Kidney epithelial cell (primary cell): ENCODE data around the gene ANKRD13A. TPM values are rescaled to one million over a fixed set of nuclear protein-coding genes. Genes with fewer than 3 reads are reported as not detected.

Experiments used
- DNase-seq: peaks from one replicate; pipeline ENCODE4 v3.0.0-alpha.2; 2010; ENCODE audit warnings: low read depth
- H3K27me3 ChIP-seq: 2 replicates; pipeline ENCODE4 v1.6.0; 2011; ENCODE audit warnings: low read length; ENCODE audit not compliant: control insufficient read depth, insufficient read depth
- H3K36me3 ChIP-seq: 2 replicates; pipeline ENCODE4 v1.5.1; 2011; ENCODE audit warnings: low read length; ENCODE audit not compliant: control insufficient read depth, insufficient read depth
- H3K4me3 ChIP-seq: 2 replicates; pipeline ENCODE4 v1.5.1; 2011; ENCODE audit warnings: low read depth, mild to moderate bottlenecking, control low read depth, low read length
- CTCF ChIP-seq: IDR thresholded peaks from 2 replicates; pipeline ENCODE4 v1.5.1; 2011; ENCODE audit warnings: mild to moderate bottlenecking, moderate library complexity, low read length, control low read depth, inconsistent platforms; ENCODE audit not compliant: insufficient read depth, poor library complexity, severe bottlenecking
- total RNA-seq: library from RNA; depleted of rRNA; stranded (reverse); fragments of >200 nt; gene quantifications from 2 replicates; pipeline ENCODE4 v1.2.3, GENCODE V29; 2015

Gene ANKRD13A
- total RNA-seq, 1 donor from 2014 or later, result 40.6 TPM

DNA sequence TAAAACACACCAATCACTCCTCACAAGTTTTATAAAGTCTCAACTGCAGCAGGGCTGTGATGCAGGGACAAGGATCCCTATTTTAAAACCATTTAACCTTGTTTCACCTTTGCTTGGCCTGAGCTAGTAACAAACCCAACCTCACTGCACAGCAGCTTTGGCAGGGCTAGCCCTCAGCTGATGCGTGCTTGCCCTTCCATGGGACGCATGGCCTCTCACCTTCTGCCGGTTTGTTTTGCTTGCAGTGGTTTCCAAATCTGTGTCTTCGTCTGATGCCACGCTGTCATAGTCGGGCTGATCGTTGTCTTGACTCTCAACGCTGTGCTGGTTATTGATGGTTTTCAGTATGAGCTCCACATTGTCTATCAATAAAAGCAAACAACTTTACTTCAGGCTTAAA is 46.4 kb upstream of the ANKRD13A start:
- Histone ChIP-seq H3K4me3 (no peak overlapping the region), H3K27me3 (no peaks in the 10 kb centered on the region), H3K36me3 (peaks cover 3% of the 10 kb centered on the region)
- TF ChIP-seq CTCF, result no peak
- DNase-seq, result no peak

DNA sequence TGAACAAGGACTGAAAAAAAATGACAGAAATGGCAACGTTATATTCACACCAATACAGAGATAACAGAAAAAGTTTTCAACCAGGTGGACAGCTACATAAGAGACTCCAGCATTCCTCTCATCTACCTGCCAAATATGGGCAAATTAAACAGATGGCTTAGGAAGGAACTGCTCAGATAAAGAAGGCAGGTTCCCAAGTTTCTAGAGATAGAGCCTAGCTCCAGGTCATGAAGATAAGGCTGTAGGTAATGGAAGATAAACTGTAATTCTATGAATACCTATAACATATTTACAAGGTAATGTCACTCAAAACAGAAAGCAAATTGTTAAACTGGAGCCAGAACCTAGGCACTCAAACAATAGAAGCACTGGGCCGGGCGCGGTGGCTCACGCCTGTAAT is 45.6 kb upstream of the ANKRD13A start:
- peaks cover 3% of the 10 kb centered on the region for H3K36me3 ChIP-seq
- H3K4me3 ChIP-seq, result no peak overlapping the region

DNA sequence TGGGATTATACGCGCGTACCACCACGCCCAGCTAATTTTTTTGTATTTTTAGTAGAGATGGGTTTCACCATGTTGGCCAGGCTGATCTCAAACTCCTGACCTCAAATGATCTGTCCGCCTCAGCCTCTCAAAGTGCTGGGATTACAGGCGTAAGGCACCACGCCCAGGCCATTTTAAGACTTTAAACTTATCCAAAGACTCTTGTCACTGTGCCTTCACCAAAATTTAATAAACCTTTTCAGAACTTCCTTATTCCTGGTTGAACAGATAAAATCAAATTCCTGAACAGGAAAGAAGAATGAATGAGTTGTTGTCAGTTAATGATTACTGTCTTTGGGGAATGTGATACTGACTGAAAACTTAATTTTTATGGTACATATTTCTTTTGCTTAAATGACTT is 40.9 kb upstream of the ANKRD13A start:
- no peak overlapping the region for H3K4me3 ChIP-seq
- DNase-seq, result no peak
- H3K36me3 ChIP-seq, result no peaks in the 10 kb centered on the region
- H3K27me3 ChIP-seq, result no peaks in the 10 kb centered on the region
- TF ChIP-seq CTCF, result no peak

More for the DNA sequence above, 45.6 kb upstream of the ANKRD13A start:
- no peaks in the 10 kb centered on the region for H3K27me3 ChIP-seq
- no peak for TF ChIP-seq CTCF
- no peak for DNase-seq

DNA sequence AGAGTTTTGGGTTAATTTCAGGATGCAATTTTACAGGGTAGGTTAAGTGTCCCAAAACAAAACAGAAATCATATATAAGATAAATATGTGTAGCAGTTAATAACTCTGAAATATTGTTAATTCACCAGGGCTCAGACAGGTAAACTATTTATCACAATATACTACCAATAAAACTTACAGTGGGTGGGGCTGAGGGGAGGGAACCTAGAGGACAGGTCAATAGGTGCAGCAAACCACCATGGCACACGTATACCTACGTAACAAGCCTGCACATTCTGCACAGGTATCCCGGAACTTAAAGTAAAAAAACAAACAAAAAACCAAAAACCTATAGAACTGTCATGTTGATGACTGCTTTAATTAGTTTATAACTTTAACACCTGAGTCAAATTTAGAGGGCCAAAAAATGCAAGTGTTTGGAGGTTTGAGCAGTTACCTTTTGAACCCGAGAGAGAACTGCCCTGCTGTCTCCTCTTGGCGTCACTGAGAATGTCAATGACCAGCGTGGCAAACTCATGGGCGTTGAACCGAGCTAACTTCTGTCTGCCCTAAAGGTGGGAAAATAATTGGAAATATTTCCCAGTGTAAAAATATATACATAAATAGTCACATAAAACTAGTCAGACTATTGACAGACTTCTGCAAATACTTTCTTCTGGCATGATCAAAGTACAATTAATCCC is 39.7 kb upstream of the ANKRD13A start:
- no peaks in the 10 kb centered on the region for H3K27me3 ChIP-seq
- no peak for DNase-seq
- no peaks in the 10 kb centered on the region for H3K36me3 ChIP-seq
- no peak overlapping the region for H3K4me3 ChIP-seq
- no peak for TF ChIP-seq CTCF

- TF ChIP-seq CTCF, result no peak
- H3K4me3 ChIP-seq, result no peak overlapping the region
- no peaks in the 10 kb centered on the region for H3K27me3 ChIP-seq
- DNase-seq, result no peak
- H3K36me3 ChIP-seq, result no peaks in the 10 kb centered on the region
These were observed 38.0 kb upstream of the ANKRD13A start for GRCh38 chr12:109961201-109961600.

DNA sequence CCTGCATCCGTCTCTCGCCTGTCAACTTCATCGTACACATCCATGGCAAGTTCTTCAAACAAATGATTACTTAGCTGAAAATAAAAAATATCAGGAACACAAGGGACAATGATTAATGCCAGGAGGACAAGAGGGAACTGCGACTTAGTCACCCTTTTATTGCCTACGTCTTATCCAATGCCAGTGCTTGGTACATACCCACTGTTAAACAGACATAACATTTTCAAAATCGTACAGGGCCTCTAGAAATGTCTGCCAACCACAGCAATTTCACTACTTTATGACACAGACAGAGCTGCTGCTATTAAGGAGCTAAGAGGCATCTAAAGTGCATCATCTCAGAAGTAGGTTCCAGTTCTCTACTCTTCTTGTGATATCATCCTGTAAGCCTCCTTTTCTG is 37.6 kb upstream of the ANKRD13A start:
- Histone ChIP-seq H3K36me3 (no peaks in the 10 kb centered on the region), H3K27me3 (no peaks in the 10 kb centered on the region), H3K4me3 (no peak overlapping the region)
- no peak for DNase-seq
- TF ChIP-seq CTCF, result no peak
